SJSA1 (cell line): ENCODE measurements around the gene CYP17A1. TPM values are rescaled to one million over a fixed set of nuclear protein-coding genes. Genes with fewer than 3 reads are reported as not detected.

Source experiments
- DNase-seq, 2 experiments: peaks; one replicate each; pipeline ENCODE4 v3.0.0-alpha.2; 2015 to 2020; ENCODE audit warnings: low spot score in 2 of 2, low read depth in 1 of 2
- H3K27ac ChIP-seq: fragments of 250-450 bp; sonication (Bioruptor Pico); 2 replicates; pipeline ENCODE4 v1.5.1; 2020; ENCODE audit warnings: mild to moderate bottlenecking, moderate library complexity
- H3K27me3 ChIP-seq: fragments of 250-450 bp; sonication (Bioruptor Pico); replicated peaks from 2 replicates; pipeline ENCODE4 v1.5.1; 2020; ENCODE audit warnings: mild to moderate bottlenecking, moderate library complexity
- H3K36me3 ChIP-seq: fragments of 250-450 bp; sonication (Bioruptor Pico); 2 replicates; pipeline ENCODE4 v1.5.1; 2020; ENCODE audit warnings: mild to moderate bottlenecking
- H3K4me1 ChIP-seq: fragments of 250-450 bp; sonication (Bioruptor Pico); replicated peaks from 2 replicates; pipeline ENCODE4 v1.6.1; 2021; ENCODE audit warnings: mild to moderate bottlenecking
- H3K4me3 ChIP-seq: fragments of 250-450 bp; sonication (Bioruptor Pico); 2 replicates; pipeline ENCODE4 v1.5.1; 2020; ENCODE audit warnings: mild to moderate bottlenecking
- H3K9me3 ChIP-seq: fragments of 250-450 bp; sonication (Bioruptor Pico); replicated peaks from 2 replicates; pipeline ENCODE4 v1.5.1; 2020; ENCODE audit warnings: mild to moderate bottlenecking
- total RNA-seq: library from RNA; depleted of rRNA; stranded (reverse); fragments of >200 nt; shearing (Covaris generic); gene quantifications from 2 replicates; pipeline ENCODE4 v1.2.3, GENCODE V29; 2014; rRNA removed

Gene CYP17A1, protein sequence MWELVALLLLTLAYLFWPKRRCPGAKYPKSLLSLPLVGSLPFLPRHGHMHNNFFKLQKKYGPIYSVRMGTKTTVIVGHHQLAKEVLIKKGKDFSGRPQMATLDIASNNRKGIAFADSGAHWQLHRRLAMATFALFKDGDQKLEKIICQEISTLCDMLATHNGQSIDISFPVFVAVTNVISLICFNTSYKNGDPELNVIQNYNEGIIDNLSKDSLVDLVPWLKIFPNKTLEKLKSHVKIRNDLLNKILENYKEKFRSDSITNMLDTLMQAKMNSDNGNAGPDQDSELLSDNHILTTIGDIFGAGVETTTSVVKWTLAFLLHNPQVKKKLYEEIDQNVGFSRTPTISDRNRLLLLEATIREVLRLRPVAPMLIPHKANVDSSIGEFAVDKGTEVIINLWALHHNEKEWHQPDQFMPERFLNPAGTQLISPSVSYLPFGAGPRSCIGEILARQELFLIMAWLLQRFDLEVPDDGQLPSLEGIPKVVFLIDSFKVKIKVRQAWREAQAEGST
- total RNA-seq = not detected in 2 replicates

GRCh38 chr10:102837230-102837721, at the start of gene CYP17A1:
Gene CYP17A1 (minus strand): TSS chr10:102837413. CDS start chr10:102837361, 52 bp downstream.
- no peak for DNase-seq
- no peak within 1 kb of the TSS for H3K4me3 ChIP-seq
- no peaks in the 10 kb centered on the region for H3K27me3 ChIP-seq
- H3K9me3 ChIP-seq = no peaks in the 10 kb centered on the region
- no peak within 1 kb of the TSS for H3K27ac ChIP-seq
- no peaks in the 10 kb centered on the region for H3K36me3 ChIP-seq
- H3K4me1 ChIP-seq = peaks cover 5% of the 10 kb centered on the region

- Histone ChIP-seq H3K4me3 (no peak overlapping the region), H3K36me3 (no peaks in the 10 kb centered on the region), H3K4me1 (no peaks in the 10 kb centered on the region), H3K9me3 (no peaks in the 10 kb centered on the region), H3K27ac (no peak overlapping the region), H3K27me3 (no peaks in the 10 kb centered on the region; the same call in 1 of the 2 replicates)
- no peak for DNase-seq
These were observed 43.0 kb upstream of the CYP17A1 start for GRCh38 chr10:102880256-102880655.

GRCh38 chr10:102878629-102879028, 41.4 kb upstream of the CYP17A1 start:
- Histone ChIP-seq H3K4me3 (no peak overlapping the region), H3K4me1 (no peaks in the 10 kb centered on the region), H3K9me3 (no peaks in the 10 kb centered on the region), H3K27me3 (no peaks in the 10 kb centered on the region; the same call in 1 of the 2 replicates), H3K36me3 (no peaks in the 10 kb centered on the region), H3K27ac (no peak overlapping the region)
- DNase-seq = no peak

DNA sequence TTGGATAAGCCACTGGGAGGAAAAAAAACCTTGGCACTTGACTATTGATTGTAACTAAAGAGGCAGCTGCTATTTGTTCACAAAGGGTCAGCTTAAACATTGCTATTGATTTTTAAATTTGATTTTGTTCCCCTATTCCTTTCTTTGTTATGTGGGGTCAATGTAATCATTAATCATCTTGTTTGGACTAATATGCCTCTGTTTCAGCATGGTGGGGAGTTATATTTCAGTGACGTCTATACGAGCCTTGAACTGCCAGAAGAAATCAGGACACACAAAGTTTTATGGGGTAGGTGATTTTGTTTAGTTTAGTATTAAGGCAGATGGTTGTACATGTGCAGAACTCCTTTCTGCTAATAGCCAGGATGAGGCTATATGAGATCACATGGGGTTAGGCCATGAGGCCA, 39.5 kb upstream of the CYP17A1 start:
- Histone ChIP-seq H3K9me3 (no peaks in the 10 kb centered on the region), H3K27ac (no peak overlapping the region)

DNA sequence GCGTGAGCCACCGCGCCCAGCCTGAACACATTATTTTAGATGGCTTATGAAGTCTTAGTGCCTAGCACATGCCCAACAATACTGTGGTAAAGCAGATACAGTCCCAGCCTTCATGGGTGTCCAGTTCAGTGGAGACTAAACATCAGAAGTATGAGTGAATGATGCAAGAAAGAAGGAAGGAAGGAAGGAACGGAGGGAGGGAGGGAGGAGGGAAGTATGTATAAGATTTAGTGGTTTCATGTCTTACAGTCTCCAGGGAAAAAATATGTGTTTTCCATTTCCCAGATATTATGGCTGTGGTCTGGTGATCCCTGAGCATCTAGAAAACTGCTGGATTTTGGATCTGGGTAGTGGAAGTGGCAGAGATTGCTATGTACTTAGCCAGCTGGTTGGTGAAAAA, 35.0 kb upstream of the CYP17A1 start:
- DNase-seq = no peak
- Histone ChIP-seq H3K4me3 (no peak overlapping the region), H3K27me3 (no peaks in the 10 kb centered on the region; the same call in none of the 2 replicates), H3K36me3 (no peaks in the 10 kb centered on the region), H3K27ac (no peak overlapping the region), H3K9me3 (no peaks in the 10 kb centered on the region), H3K4me1 (0 out of 2 replicates have a peak, but pooled peaks cover 6% of the 10 kb centered on the region)

More for the DNA sequence above, 39.5 kb upstream of the CYP17A1 start:
- H3K4me3 ChIP-seq = no peak overlapping the region
- DNase-seq = no peak
- H3K36me3 ChIP-seq = no peaks in the 10 kb centered on the region
- H3K4me1 ChIP-seq = no peaks in the 10 kb centered on the region
- H3K27me3 ChIP-seq = no peaks in the 10 kb centered on the region; the same call in 1 of the 2 replicates

DNA sequence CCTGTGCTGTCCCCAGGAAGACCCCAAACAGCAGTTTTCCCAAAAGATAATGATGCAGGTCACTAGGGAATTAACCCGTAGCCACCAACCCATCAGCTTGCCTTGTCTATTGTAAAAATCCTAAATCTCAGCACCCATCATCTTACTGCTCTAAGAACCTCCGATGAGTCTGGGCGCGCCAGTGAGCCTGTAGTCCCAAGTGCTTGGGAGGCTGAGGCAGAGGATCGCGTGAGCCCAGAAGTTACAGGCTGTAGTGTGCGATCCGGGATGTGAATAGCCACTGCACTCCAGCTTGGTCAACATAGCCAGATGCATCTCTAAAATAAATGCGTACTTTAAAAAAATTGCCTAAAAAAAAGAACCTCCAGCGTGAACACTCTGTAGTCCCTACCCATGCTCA, 33.0 kb upstream of the CYP17A1 start:
- Histone ChIP-seq H3K9me3 (no peaks in the 10 kb centered on the region), H3K27ac (no peak overlapping the region), H3K36me3 (0 out of 2 replicates have a peak, but pooled peaks cover 3% of the 10 kb centered on the region), H3K4me1 (0 out of 2 replicates have a peak, but pooled peaks cover 6% of the 10 kb centered on the region), H3K27me3 (no peaks in the 10 kb centered on the region; the same call in none of the 2 replicates), H3K4me3 (no peak overlapping the region)
- no peak for DNase-seq

DNA sequence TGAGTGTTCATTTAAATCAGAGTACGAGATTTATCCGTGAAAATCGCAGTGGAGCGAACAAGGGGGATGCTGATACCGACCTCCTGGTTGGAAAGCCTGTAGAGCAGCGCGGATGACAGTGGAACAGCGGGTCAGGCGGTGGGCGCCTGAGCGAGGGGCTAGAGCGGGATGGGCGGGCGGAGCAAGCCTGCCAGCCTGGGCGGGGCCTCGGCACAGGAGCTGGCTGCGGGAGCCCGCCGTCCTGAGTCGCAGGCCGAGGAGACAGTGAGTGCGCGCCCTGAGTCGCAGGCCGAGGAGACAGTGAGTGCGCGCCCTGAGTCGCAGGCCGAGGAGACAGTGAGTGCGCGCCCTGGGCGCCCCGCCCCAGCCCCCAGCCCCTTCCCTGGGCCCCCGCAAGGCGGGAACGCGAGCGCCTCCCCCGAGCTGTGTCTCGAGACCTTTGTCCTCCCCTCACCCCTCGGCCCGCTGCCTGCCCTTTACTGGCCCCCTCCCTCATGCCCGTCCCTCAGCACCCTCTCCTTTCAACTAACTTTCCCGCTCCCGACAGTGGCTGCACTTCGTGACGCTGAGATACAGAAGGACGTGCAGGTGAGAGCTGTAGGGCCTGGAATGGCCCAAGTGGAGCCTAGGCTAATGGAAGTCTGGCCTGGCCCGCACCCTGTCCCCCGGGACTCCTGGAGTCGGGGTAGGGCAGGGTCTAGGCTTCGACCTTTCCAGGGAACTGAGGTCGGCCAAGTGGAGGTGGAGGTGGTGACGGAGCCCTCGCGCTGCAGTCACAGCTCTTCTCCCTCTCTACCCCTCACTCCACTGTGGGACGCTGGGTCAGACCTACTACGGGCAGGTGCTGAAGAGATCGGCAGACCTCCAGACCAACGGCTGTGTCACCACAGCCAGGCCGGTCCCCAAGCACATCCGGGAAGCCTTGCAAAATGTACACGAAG, 32.3 kb upstream of the CYP17A1 start, which contains the start of gene AS3MT:
AS3MT (plus strand) TSS at position 213 of the 941 bp plus-strand sequence; CDS start at position 336, 123 bp downstream.
- H3K4me1 ChIP-seq = 0 out of 2 replicates have a peak, but pooled peaks cover 6% of the 10 kb centered on the region
- peak in 1 of 2 experiments; percentile 29 for DNase-seq
- H3K9me3 ChIP-seq = no peaks in the 10 kb centered on the region
- H3K27me3 ChIP-seq = no peaks in the 10 kb centered on the region; the same call in none of the 2 replicates
- H3K4me3 ChIP-seq = peak within 1 kb of the TSS; percentile 11; the same call in 1 of the 2 replicates
- no peak within 1 kb of the TSS for H3K27ac ChIP-seq
- 0 out of 2 replicates have a peak, but pooled peaks cover 3% of the 10 kb centered on the region for H3K36me3 ChIP-seq

DNA sequence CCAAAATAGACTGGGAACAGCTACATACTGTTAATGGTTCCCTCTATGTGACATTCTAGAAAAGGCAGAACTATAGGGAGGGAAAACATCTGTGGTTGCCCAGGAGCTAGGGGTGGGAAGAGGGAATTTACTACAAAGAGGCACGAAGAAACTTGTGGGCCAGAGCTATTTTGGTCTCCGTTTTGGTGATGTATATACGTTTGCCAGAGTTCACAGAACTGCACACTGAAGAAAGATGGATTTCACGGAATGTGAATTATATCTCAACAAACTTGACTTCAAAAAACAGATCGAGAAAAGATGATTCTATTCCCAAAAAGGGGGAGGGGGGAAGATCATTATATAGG, 31.7 kb upstream of the CYP17A1 start:
- Histone ChIP-seq H3K9me3 (no peaks in the 10 kb centered on the region), H3K4me1 (0 out of 2 replicates have a peak, but pooled peaks cover 6% of the 10 kb centered on the region), H3K4me3 (peak overlapping the region; percentile 11; the same call in 1 of the 2 replicates), H3K27ac (no peak overlapping the region), H3K27me3 (no peaks in the 10 kb centered on the region; the same call in none of the 2 replicates), H3K36me3 (peaks cover 3% of the 10 kb centered on the region; the same call in 1 of the 2 replicates)
- peak in 1 of 2 experiments; percentile 3 for DNase-seq

DNA sequence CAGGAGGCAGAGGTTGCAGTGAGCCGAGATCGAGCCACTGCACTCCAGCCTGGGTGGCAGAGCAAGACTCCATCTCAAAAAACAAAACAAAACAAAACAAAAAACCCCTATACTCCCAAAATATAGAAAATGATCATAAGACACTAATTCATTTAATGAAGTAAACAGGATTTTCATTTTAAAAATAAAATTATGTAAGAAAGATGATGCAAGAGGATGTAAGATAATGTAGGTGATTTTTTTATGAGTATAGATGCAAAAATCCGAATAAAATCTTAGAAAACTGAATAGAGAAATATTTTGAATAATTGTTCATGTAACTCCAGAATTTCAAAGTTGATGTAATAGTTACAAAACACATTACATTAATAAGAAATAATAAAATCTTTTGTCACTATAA, 28.4 kb upstream of the CYP17A1 start:
- Histone ChIP-seq H3K36me3 (peaks cover 23% of the 10 kb centered on the region), H3K4me1 (0 out of 2 replicates have a peak, but pooled peaks cover 6% of the 10 kb centered on the region), H3K4me3 (no peak overlapping the region), H3K27ac (no peak overlapping the region), H3K27me3 (no peaks in the 10 kb centered on the region; the same call in none of the 2 replicates), H3K9me3 (no peaks in the 10 kb centered on the region)
- no peak for DNase-seq

DNA sequence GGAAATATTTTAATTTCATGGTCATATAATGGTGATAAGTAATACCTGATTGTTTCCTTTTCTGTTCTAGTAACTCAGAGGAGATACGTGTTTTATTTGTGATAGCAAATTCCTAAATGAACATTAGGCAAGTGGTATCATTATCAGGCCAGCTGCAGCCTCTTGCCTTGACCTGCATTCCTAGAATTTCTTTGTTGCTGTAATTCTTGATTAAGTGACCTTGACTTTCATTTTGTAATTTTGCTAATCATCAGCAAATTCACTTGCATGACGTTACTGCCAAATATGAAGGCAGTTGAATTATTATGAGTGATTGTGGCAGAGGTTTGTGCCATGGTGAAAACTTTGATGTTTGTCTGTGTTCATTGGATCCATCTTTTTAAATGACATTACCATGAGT, 26.4 kb upstream of the CYP17A1 start:
- Histone ChIP-seq H3K4me3 (no peak overlapping the region), H3K36me3 (peaks cover 23% of the 10 kb centered on the region), H3K27me3 (no peaks in the 10 kb centered on the region), H3K9me3 (no peaks in the 10 kb centered on the region), H3K27ac (no peak overlapping the region), H3K4me1 (no peaks in the 10 kb centered on the region)
- no peak for DNase-seq

DNA sequence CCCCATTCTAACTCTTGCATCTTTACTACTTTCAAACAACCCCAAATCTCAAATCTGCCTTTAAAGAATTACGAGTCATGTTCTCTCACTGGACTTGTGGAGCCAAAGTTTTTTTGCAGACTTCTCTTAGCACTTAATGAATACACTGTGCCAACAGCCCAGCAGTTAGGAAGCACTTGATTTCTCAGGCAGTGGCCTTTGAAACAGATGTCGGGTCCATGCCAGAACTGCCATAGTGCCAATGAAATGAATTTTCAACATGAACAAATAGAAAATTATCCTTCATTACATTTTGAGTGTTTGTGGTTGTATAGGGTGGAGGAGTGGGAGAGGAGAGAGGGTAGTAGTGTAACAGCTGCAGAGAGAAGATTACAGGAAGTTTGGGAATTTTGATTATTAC, 22.7 kb upstream of the CYP17A1 start:
- Histone ChIP-seq H3K4me3 (no peak overlapping the region), H3K4me1 (peaks cover 10% of the 10 kb centered on the region), H3K27ac (no peak overlapping the region), H3K36me3 (peaks cover 19% of the 10 kb centered on the region), H3K9me3 (no peaks in the 10 kb centered on the region), H3K27me3 (no peaks in the 10 kb centered on the region)
- DNase-seq = no peak

- DNase-seq = no peak
- H3K27ac ChIP-seq = no peak overlapping the region
- H3K4me3 ChIP-seq = no peak overlapping the region
- peaks cover 10% of the 10 kb centered on the region for H3K4me1 ChIP-seq
- peaks cover 2% of the 10 kb centered on the region; the same call in 1 of the 2 replicates for H3K36me3 ChIP-seq
- H3K9me3 ChIP-seq = no peaks in the 10 kb centered on the region
- H3K27me3 ChIP-seq = no peaks in the 10 kb centered on the region
These were observed 19.7 kb upstream of the CYP17A1 start for GRCh38 chr10:102856758-102857424.
